Loucy (cell line): ENCODE measurements around the gene TTLL7.

Source experiments
- CTCF ChIP-seq: fragments of 200-600 bp; sonication (generic); conservative IDR thresholded peaks from 2 replicates; pipeline ENCODE4 v1.5.1; 2014; ENCODE audit warnings: mild to moderate bottlenecking, antibody characterized with exemption, low read length
- EZH2phosphoT487 ChIP-seq: fragments of 200-600 bp; IDR thresholded peaks from 2 replicates; pipeline ENCODE4 v1.6.1; 2018; ENCODE audit warnings: antibody characterized with exemption, mild to moderate bottlenecking, moderate library complexity, borderline replicate concordance

- TF ChIP-seq CTCF (peak; percentile 55), EZH2phosphoT487 (no peak)
These were observed 116.0 kb downstream of the TTLL7 start for GRCh38 chr1:83882906-83883305.
